Progenitor cell of endocrine pancreas (in vitro differentiated cells): ENCODE data around the gene SS18L1. TPM values are rescaled to one million over a fixed set of nuclear protein-coding genes. Genes with fewer than 3 reads are reported as not detected.

ENCODE experiments used
- DNase-seq: peaks from one replicate; pipeline ENCODE4 v3.0.0; 2021; ENCODE audit warnings: low spot score; ENCODE audit not compliant: unreplicated experiment
- H3K27ac Mint-ChIP-seq: 2 replicates; pipeline ENCODE4 v1.8.0; 2021; ENCODE audit warnings: mild to moderate bottlenecking, moderate library complexity, mixed read lengths
- H3K27me3 Mint-ChIP-seq: 2 replicates; pipeline ENCODE4 v1.8.0; 2021; ENCODE audit warnings: mixed read lengths
- H3K36me3 Mint-ChIP-seq: 2 replicates; pipeline ENCODE4 v1.8.0; 2022; ENCODE audit warnings: mixed read lengths; ENCODE audit not compliant: insufficient read depth
- H3K4me1 Mint-ChIP-seq: 2 replicates; pipeline ENCODE4 v1.8.0; 2021; ENCODE audit warnings: low read depth, mixed read lengths
- H3K4me3 Mint-ChIP-seq: 2 replicates; pipeline ENCODE4 v1.8.0; 2021; ENCODE audit warnings: low read depth, mild to moderate bottlenecking, moderate library complexity, mixed read lengths
- H3K9me3 Mint-ChIP-seq: 2 replicates; pipeline ENCODE4 v1.8.0; 2021; ENCODE audit warnings: low read depth, mixed read lengths
- CTCF ChIP-seq: fragments of 200-600 bp; sonication (generic); IDR thresholded peaks from one replicate; pipeline ENCODE4 v1.5.0; 2021; ENCODE audit warnings: antibody characterized with exemption, mild to moderate bottlenecking; ENCODE audit not compliant: unreplicated experiment
- total RNA-seq: library from RNA; stranded (reverse); gene quantifications from 2 replicates; pipeline ENCODE4 v1.2.1, GENCODE V29; 2021

SS18L1 gene
- total RNA-seq, 1 donor from 2014 or later, result 29.8 TPM

GRCh38 chr20:62222266-62222850, 78.8 kb downstream of the SS18L1 start:
- DNase-seq, result no peak
- Mint-ChIP-seq H3K36me3 (no peaks in the 10 kb centered on the region), H3K4me1 (no peaks in the 10 kb centered on the region), H3K27me3 (peaks cover 71% of the 10 kb centered on the region), H3K27ac (no peak overlapping the region), H3K9me3 (no peaks in the 10 kb centered on the region), H3K4me3 (no peak overlapping the region)
- TF ChIP-seq CTCF, result no peak

- no peak for DNase-seq
- no peak for TF ChIP-seq CTCF
- H3K27me3 Mint-ChIP-seq, result peaks cover 67% of the 10 kb centered on the region
- H3K4me1 Mint-ChIP-seq, result no peaks in the 10 kb centered on the region
- H3K27ac Mint-ChIP-seq, result no peak overlapping the region
- H3K9me3 Mint-ChIP-seq, result no peaks in the 10 kb centered on the region
- H3K4me3 Mint-ChIP-seq, result no peak overlapping the region
- H3K36me3 Mint-ChIP-seq, result no peaks in the 10 kb centered on the region
These were observed 79.4 kb downstream of the SS18L1 start for GRCh38 chr20:62222972-62223371.

- Mint-ChIP-seq H3K9me3 (no peaks in the 10 kb centered on the region), H3K4me3 (no peak overlapping the region), H3K27ac (no peak overlapping the region), H3K4me1 (no peaks in the 10 kb centered on the region), H3K27me3 (peaks cover 63% of the 10 kb centered on the region), H3K36me3 (no peaks in the 10 kb centered on the region)
- no peak for TF ChIP-seq CTCF
- no peak for DNase-seq
These were observed 80.0 kb downstream of the SS18L1 start for GRCh38 chr20:62223571-62223970.

GRCh38 chr20:62224113-62224855, 80.7 kb downstream of the SS18L1 start:
- no peaks in the 10 kb centered on the region for H3K9me3 Mint-ChIP-seq
- H3K27me3 Mint-ChIP-seq, result peaks cover 56% of the 10 kb centered on the region
- no peaks in the 10 kb centered on the region for H3K36me3 Mint-ChIP-seq
- H3K4me3 Mint-ChIP-seq, result no peak overlapping the region
- TF ChIP-seq CTCF, result no peak
- H3K27ac Mint-ChIP-seq, result no peak overlapping the region
- no peaks in the 10 kb centered on the region for H3K4me1 Mint-ChIP-seq
- DNase-seq, result no peak

- no peak for TF ChIP-seq CTCF
- no peaks in the 10 kb centered on the region for H3K36me3 Mint-ChIP-seq
- no peaks in the 10 kb centered on the region for H3K4me1 Mint-ChIP-seq
- no peak for DNase-seq
- H3K9me3 Mint-ChIP-seq, result no peaks in the 10 kb centered on the region
- no peak overlapping the region for H3K27ac Mint-ChIP-seq
- no peak overlapping the region for H3K4me3 Mint-ChIP-seq
- H3K27me3 Mint-ChIP-seq, result peaks cover 55% of the 10 kb centered on the region
These were observed 81.5 kb downstream of the SS18L1 start for GRCh38 chr20:62225026-62225425.
